Measurements from ENCODE around the gene EPHA3.

The EPHA3 gene

GRCh38 chr3:89405593-89405992, 298.2 kb downstream of the EPHA3 start:
- Histone ChIP-seq H3K27ac (ENCODE audit: poor library complexity, severe bottlenecking) (no peak overlapping the region), H3K27me3 (ENCODE audit: insufficient read depth, poor library complexity, severe bottlenecking) (no peaks in the 10 kb centered on the region), H3K9me3 (ENCODE audit: severe bottlenecking) (no peaks in the 10 kb centered on the region), H3K4me3 (ENCODE audit: severe bottlenecking) (no peak overlapping the region), H3K4me1 (ENCODE audit: insufficient read depth, poor library complexity, severe bottlenecking) (no peaks in the 10 kb centered on the region), H3K36me3 (ENCODE audit: low read depth) (no peaks in the 10 kb centered on the region)
- no peak for ATAC-seq (ENCODE audit: low read depth)
- DNase-seq (ENCODE audit: low spot score): no peak
- no peak for TF ChIP-seq CTCF (IDR thresholded peaks at IDR 0.05; ENCODE audit: poor library complexity, severe bottlenecking)

- no peaks in the 10 kb centered on the region for H3K9me3 ChIP-seq (ENCODE audit: severe bottlenecking)
- ATAC-seq (ENCODE audit: low read depth) (no peak), DNase-seq (ENCODE audit: low spot score) (no peak)
- TF ChIP-seq CTCF (IDR thresholded peaks at IDR 0.05; ENCODE audit: poor library complexity, severe bottlenecking): no peak
- no peak overlapping the region for H3K27ac ChIP-seq (ENCODE audit: poor library complexity, severe bottlenecking)
- no peaks in the 10 kb centered on the region for H3K27me3 ChIP-seq (ENCODE audit: insufficient read depth, poor library complexity, severe bottlenecking)
- no peaks in the 10 kb centered on the region for H3K36me3 ChIP-seq (ENCODE audit: low read depth)
- H3K4me1 ChIP-seq (ENCODE audit: insufficient read depth, poor library complexity, severe bottlenecking): no peaks in the 10 kb centered on the region
- no peak overlapping the region for H3K4me3 ChIP-seq (ENCODE audit: severe bottlenecking)
Measured at GRCh38 chr3:89411201-89411600, 303.8 kb downstream of the EPHA3 start.

- ATAC-seq (ENCODE audit: low read depth) (no peak), DNase-seq (ENCODE audit: low spot score) (no peak)
- H3K4me3 ChIP-seq (ENCODE audit: severe bottlenecking): no peak overlapping the region
- no peaks in the 10 kb centered on the region for H3K4me1 ChIP-seq (ENCODE audit: insufficient read depth, poor library complexity, severe bottlenecking)
- H3K27ac ChIP-seq (ENCODE audit: poor library complexity, severe bottlenecking): no peak overlapping the region
- TF ChIP-seq CTCF (IDR thresholded peaks at IDR 0.05; ENCODE audit: poor library complexity, severe bottlenecking): no peak
- H3K36me3 ChIP-seq (ENCODE audit: low read depth): no peaks in the 10 kb centered on the region
- no peaks in the 10 kb centered on the region for H3K27me3 ChIP-seq (ENCODE audit: insufficient read depth, poor library complexity, severe bottlenecking)
- H3K9me3 ChIP-seq (ENCODE audit: severe bottlenecking): no peaks in the 10 kb centered on the region
Measured at GRCh38 chr3:89414270-89414669, 306.8 kb downstream of the EPHA3 start.

GRCh38 chr3:89419647-89420241, 312.3 kb downstream of the EPHA3 start:
- Histone ChIP-seq H3K4me3 (ENCODE audit: severe bottlenecking) (no peak overlapping the region), H3K27me3 (ENCODE audit: insufficient read depth, poor library complexity, severe bottlenecking) (no peaks in the 10 kb centered on the region), H3K9me3 (ENCODE audit: severe bottlenecking) (no peaks in the 10 kb centered on the region), H3K36me3 (ENCODE audit: low read depth) (no peaks in the 10 kb centered on the region), H3K4me1 (ENCODE audit: insufficient read depth, poor library complexity, severe bottlenecking) (no peaks in the 10 kb centered on the region), H3K27ac (ENCODE audit: poor library complexity, severe bottlenecking) (no peak overlapping the region)
- DNase-seq (ENCODE audit: low spot score) (no peak), ATAC-seq (ENCODE audit: low read depth) (no peak)
- no peak for TF ChIP-seq CTCF (IDR thresholded peaks at IDR 0.05; ENCODE audit: poor library complexity, severe bottlenecking)

GRCh38 chr3:89426060-89426459, 318.6 kb downstream of the EPHA3 start:
- H3K9me3 ChIP-seq (ENCODE audit: severe bottlenecking): no peaks in the 10 kb centered on the region
- no peak overlapping the region for H3K4me3 ChIP-seq (ENCODE audit: severe bottlenecking)
- no peaks in the 10 kb centered on the region for H3K27me3 ChIP-seq (ENCODE audit: insufficient read depth, poor library complexity, severe bottlenecking)
- ATAC-seq (ENCODE audit: low read depth) (no peak), DNase-seq (ENCODE audit: low spot score) (no peak)
- H3K4me1 ChIP-seq (ENCODE audit: insufficient read depth, poor library complexity, severe bottlenecking): no peaks in the 10 kb centered on the region
- H3K27ac ChIP-seq (ENCODE audit: poor library complexity, severe bottlenecking): no peak overlapping the region
- no peak for TF ChIP-seq CTCF (IDR thresholded peaks at IDR 0.05; ENCODE audit: poor library complexity, severe bottlenecking)
- H3K36me3 ChIP-seq (ENCODE audit: low read depth): no peaks in the 10 kb centered on the region
